Stimulated activated CD8-positive, alpha-beta memory T cell treated with anti-CD3 and anti-CD28 coated beads, Interleukin-12 subunit alpha, Interleukin-12 subunit beta, amount 100 ng/mL, for 4 hours (primary cell): ENCODE data around the gene AGAP2.

Source experiments
- DNase-seq: peaks from one replicate; pipeline ENCODE4 v3.0.0-alpha.2; 2020; ENCODE audit warnings: low read depth

The AGAP2 gene

DNA sequence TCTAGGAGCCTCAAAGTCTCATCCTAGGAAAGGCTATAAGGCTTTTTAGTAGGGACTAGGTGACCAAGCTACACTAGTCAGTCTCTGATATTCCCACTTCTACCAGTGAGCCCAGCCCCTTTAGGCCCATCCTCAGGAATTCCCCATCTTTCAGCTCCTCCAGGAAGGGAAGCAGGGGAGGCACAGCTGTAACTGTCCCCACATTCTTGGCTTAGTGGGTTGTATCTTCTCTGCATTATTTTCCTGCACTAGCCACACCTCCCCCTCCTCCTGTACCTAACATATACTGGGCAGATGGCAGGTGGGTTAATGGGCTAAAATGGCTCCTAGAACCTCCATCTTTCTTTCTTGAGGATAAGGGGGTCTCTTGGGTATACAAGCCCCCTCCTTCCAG lies 28.8 kb upstream of the AGAP2 start:
- DNase-seq: no peak

GRCh38 chr12:57766464-57767304 lies 28.1 kb upstream of the AGAP2 start, which contains the start of gene CYP27B1:
Gene CYP27B1 (minus strand): TSS chr12:57767078. CDS start chr12:57767041, 37 bp downstream.
- no peak for DNase-seq

DNA sequence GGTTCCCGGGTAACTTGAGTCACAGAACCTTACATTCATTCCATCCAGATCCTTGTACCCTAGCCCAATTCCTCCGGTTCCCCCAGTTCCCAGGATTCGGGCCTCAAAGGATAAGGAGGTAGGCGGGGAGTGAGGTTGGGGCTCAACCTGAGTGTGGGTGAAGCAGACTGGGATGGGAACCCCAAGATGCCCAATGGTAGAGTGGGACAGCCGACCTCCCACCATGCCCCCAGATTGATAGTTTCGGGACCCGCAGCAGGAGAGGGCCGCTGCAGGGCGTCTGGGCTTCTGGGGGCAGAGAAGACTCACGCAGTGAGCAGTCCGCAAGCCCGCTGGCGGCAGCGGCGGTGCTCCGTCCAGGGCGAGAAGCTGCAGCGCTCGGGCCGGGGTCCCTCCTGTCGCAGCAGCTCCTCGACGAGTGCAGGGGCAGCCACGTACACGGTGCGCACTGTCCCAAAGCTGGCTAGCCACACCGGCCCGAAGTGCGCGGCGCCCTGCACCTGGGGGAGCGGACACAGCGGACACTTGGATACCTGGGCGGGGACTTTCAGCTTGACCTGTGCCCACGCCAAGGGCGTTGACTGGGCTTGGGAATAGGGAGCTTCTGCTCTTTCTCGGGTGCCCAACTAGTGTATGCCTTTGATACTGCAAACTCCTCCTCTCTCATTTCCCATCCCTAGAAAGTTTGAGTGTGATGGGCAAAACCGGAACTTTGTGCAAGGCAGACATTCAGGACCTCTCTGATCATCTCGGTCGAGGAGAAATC lies 27.3 kb upstream of the AGAP2 start:
- no peak for DNase-seq

DNA sequence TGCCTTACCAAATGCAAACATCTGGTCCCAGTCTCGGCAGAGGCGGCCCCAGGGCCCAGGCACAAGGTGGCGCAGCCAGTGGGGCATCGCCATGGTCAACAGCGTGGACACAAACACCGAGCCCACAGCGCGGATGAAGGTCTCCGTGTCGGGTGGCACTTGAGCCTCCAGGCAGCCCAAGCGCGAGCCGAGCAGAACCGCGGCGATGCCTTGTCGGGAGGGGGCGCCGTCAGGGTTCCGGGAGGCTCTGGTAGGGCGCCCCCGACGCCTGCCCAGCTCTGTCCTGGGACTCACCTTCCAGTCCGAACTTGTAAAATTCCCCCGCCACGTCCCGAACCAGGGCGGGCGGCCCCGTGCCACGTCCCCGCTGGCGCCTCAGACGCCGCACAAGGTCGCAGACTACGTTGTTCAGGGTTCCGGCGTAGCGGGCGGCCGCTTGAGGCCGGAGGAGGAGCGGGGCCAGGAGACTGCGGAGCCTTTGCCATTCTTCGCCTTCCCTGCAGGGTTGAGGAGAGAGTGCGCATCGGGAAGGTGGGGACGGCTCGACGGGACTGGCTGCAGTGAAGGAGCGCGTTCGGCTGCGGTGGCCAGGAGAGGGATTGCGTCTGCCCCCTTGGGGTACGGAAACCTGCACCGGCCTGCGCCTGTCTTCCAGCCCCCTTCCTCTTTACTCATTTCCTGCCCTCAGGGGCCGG lies 26.6 kb upstream of the AGAP2 start:
- peak; percentile 35 for DNase-seq

DNA sequence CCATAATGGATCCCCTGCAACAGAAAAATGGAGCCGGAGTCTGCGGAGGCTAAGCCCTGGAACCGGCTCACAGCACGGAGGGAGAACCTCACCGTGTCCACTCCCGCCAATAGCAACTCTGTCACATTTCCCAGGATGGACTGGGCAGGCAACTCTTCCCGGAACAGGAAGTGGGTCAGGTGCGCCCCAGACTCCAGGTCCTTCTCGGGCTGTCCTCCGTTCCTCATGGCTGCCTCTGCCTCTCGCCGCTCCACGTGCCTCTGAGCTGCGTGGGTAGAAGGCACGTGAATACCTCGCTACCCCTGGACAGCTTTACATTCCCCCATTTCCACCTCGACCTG lies 26.1 kb upstream of the AGAP2 start:
- DNase-seq: no peak

GRCh38 chr12:57763881-57764661 lies 25.5 kb upstream of the AGAP2 start:
- DNase-seq: no peak

GRCh38 chr12:57762463-57762862 lies 23.9 kb upstream of the AGAP2 start:
- DNase-seq: no peak

DNA sequence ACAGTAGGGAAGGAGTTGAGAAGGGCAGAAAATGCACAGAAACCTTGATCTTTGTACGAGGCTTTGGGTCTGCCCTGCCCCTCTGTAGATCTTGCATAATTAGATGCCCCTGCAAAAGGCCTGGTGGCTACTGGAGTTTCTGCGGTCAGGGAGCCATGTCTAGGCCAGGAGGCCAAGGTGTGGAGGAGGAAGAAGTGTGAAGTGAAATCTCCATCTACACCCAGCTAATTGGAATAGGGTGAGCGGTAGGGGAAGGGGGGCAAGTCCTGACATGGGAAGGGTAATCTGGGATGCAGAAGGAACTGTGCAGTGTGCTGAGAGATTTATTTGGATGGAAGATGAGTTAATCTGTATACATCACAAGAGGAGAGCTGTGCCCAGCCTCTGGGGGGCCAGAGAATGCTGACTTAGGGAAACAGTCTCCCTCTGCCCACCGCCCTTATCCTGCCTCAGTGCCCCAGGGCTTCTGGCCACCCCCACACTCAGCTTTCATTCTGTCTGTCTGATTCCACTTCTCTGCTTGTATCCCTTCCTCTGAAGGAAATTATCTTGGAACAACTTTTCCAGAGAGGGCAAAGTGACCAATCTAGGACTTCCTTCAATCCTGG lies 23.0 kb upstream of the AGAP2 start:
- no peak for DNase-seq

- DNase-seq: no peak
Measured at GRCh38 chr12:57760347-57760982, 21.9 kb upstream of the AGAP2 start.

- DNase-seq: no peak
Measured at GRCh38 chr12:57759360-57759980, 20.9 kb upstream of the AGAP2 start.

DNA sequence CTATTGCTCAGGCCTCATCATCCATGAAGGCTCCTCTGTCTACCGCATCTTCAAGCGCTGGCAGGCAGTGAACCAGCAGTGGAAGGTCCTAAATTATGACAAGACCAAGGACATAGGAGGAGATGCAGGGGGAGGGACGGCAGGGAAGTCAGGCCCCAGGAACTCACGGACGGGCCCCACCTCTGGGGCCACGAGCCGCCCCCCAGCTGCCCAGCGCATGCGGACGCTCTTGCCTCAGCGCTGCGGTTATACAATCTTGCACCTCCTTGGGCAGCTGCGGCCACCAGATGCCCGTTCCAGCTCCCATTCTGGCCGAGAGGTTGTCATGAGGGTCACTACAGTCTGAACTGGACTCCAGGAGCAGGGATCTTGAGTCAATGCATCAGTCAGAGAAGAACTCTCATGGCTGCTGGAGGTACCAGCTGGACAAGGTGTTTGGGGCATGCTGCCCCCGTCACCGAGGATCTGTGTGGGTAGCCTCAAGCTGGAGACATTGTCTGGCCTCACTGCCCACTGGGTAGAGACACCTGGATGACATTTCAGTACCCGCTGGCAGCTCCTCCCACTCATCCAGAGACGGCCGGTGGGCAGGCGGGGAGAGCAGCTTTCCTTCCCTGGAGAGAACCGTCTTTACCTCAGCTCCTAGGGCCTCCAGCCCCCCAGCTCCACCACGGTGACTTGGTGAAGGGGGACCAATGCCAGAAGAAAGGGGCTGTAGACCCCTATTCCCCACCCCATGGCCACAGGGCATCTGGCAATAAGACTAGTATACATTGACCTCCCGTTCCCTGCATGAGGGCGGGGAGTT lies 20.2 kb upstream of the AGAP2 start:
- DNase-seq: no peak

DNA sequence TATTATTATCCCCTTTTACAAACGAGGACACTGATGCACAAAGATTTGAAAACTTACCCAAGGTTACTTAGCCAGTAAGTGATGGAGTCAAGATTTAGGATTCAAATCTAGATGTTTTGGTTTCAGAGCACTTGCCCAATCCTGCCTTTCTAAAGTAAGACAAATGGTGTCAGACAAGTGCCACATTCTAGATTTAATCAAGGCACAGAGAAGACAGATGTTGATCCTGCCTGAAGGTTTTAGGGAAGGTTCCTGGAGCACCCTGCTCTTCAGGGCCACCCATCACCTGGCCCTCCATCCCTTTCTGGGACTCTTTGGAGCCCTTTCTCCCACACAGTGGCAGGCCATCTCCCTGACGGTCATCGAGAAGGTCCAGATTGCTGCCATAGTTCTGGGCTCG lies 19.2 kb upstream of the AGAP2 start:
- no peak for DNase-seq

GRCh38 chr12:57756406-57757341 lies 18.1 kb upstream of the AGAP2 start:
- peak; percentile 49 for DNase-seq

GRCh38 chr12:57755454-57756372 lies 17.2 kb upstream of the AGAP2 start:
- peak; percentile 31 for DNase-seq

DNA sequence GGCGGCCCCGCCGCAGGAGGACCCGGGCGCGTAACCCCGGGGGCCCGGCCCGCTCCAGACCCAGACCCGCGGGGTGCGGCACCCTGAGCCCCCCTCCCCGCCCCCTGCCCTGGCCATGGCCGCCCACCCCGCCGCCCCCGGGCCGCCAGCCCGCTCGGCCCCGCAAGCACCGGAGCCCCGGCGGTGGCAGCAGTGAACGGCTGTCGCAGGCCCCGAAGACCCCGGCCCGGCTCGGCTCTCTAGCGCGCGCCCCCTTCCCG lies 16.6 kb upstream of the AGAP2 start:
- no peak for DNase-seq

- peak; percentile 65 for DNase-seq
Measured at GRCh38 chr12:57754411-57755193, 16.1 kb upstream of the AGAP2 start, which contains the start of gene MARCHF9. Gene MARCHF9 (plus strand): TSS chr12:57755103. CDS start chr12:57755529, 426 bp downstream.
